HG03432 (cell line): ENCODE measurements around the gene SH3PXD2A.

Source experiments
- ATAC-seq: cut with Tn5 transposase; IDR thresholded peaks from one replicate; pipeline ENCODE4 v1.9.1; 2021; ENCODE audit warnings: mild to moderate bottlenecking, moderate library complexity; ENCODE audit not compliant: unreplicated experiment

The SH3PXD2A gene

DNA sequence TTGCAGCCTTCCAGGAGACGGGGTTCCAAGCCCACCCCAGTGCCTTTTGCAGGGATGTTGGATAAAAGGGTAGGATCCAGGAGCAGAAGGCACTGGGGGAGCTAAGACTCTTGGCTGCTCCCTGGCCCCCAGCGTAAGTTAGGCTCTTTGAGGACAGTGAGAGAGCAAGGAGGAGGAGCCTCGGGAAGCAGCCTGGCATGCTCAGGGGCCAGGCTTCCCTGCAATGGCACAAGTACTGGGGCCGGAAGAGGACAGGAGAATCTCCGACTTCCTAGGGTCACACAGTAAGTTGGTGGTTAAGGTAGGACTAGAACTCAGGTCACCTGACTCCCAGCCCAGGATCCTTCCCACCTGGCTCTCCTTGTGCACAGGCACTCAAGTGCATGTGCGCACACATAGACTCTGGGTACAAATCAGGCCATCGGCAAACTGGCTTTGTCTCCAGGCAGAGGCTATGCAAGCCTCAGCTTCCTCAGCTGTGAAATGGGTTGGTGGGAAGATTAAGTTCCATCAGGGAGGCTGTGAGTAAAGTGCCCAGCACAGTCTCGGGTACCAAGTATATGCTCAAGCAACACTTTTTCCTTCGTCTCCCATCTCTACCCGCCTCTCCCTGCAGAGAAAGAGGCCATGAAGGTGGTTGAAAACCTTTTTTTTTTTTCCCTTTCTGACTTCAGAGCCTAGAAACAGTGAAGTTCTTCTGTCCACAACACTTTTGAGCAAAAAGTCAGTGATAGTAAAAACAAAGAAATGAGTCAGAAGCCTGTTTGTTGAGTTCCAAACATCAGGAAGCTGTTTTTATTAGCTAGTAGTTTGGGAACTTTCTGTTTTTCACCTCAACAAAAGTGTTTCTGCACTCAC, 282.8 kb downstream of the SH3PXD2A start:
- ATAC-seq, result no peak

GRCh38 chr10:103571656-103571975, 283.8 kb downstream of the SH3PXD2A start:
- ATAC-seq, result no peak

DNA sequence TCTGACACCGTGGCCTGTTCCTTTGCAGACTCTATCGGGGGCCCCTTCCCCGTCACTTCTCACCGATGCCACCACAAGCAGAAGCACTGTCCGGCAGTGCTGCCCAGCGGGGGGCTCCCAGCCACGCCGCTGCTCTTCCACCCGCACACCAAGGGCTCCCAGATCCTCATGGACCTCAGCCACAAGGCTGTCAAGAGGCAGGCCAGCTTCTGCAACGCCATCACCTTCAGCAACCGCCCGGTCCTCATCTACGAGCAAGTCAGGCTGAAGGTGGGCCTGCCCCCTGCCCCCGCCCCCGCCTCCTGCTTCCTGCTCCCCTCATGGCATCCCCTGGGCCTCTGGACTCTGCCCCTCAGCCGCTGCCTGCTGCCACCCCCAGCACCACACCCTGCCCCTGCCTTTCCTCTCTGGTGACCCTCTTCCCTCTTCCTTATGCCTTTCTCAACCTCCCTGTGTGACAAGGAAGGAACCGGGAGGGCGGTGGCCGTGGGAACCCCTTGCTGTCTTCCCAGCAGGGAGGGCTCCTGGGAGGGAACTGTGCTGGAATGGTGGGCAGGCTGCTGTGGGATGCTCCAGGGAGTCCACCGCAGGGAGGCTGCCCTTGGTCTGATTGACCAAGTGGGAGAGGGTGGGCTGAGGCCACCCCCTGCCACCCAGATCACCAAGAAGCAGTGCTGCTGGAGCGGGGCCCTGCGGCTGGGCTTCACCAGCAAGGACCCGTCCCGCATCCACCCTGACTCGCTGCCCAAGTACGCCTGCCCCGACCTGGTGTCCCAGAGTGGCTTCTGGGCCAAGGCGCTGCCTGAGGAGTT, 284.3 kb downstream of the SH3PXD2A start:
- ATAC-seq, result no peak

GRCh38 chr10:103569896-103570295, 285.5 kb downstream of the SH3PXD2A start:
- ATAC-seq, result no peak

DNA sequence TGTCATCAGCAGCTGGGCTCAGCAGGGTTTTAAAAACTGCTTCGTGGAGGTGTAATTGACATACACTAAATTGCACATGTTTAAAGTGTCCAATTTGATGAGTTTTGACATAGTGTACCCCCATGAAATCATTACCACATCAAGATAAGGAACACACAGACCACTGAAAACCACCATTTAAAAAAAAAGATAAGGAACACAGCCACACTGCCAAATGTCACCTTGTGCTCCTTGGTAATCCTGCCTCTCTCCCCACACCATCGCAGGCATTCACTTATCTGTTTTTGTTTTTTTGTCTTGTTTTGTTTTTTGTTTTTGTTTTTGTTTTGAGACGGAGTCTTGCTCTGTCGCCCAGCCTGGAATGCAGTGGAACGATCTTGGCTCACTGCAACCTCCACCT, 286.9 kb downstream of the SH3PXD2A start:
- no peak for ATAC-seq

- no peak for ATAC-seq
Observed at GRCh38 chr10:103566536-103566935, 288.8 kb downstream of the SH3PXD2A start.

- no peak for ATAC-seq
Observed at GRCh38 chr10:103564776-103565520, 290.4 kb downstream of the SH3PXD2A start.

GRCh38 chr10:103564116-103564501, 291.3 kb downstream of the SH3PXD2A start:
- ATAC-seq, result no peak

DNA sequence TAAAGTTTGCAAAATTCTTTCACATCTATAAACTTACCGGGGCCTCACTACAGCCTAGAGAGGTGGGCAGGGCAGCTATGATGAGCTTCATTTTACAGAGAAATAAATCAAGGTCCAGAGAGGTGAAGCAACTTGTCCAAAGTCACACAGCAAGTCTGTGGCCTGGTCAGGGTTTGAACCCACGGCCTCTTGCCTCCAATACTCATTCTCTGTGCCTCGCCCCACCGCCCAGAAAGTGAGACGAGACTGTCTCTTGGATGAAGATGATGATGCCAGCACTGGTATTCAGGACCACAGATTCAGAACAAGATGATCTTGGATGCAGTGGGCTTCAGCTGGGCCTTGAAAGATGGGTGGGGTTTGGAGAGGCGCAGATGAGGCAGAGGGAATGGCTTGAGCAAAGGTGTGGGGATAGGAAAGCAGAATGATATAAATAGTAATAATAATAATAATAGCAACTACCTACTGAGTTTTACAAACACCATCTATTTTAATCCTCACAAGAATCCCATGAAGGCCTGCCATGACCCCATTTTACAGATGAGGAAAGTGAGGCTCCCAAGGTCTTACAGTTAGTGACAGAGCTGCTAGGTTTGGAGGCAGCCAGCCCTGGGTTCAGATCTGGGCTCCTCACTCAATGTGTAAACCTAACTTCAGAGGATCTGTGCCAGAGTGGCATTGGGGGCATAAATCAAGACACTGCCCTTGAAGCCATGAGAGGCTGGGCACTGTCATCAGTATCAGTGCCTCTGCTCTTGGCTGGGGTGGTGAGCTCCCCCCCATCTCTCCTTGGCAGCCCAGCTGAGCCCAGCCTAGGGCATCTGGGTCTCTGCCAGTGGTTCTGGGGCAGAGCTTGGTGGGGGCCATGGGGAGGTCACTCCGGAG, 291.9 kb downstream of the SH3PXD2A start:
- ATAC-seq, result no peak

DNA sequence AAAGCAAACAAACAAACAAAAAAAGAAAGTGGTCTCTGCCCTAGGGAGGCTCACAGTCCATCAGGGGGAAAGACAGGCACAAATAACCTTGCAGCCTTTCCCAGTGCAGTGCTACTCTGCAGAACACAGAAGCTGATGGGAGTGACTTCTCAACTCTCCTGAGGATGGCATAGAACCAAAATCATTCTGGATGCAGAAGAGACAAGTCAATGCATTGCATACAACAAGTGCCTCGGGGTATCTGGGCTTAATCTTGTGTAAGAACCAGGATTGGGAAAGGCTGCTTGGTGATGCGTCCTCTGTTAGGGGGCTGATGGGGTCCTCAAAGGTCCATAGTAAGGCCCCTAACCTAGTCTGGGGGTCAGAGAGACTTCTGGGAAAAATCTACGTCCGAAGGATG, 293.0 kb downstream of the SH3PXD2A start:
- no peak for ATAC-seq

DNA sequence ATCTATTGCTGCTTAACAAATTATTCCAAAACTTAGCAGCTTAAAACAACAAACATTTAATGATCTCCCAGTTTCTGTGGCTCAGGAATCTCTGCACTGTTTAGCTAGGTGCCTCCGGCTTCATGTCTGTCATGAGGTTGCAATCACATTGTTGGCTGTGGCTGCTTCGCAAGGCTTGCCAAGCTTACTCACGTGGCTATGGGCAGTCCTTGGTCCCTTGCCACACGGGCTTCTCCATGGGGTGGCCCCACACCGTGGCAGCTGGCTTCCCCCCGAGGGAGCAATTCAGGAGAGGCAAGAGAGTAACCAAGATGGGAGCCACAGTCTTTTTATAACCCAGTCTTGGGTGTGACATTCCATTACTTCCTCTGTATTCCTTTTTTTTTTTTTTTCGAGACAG, 294.5 kb downstream of the SH3PXD2A start:
- ATAC-seq, result no peak

- ATAC-seq, result no peak
Observed at GRCh38 chr10:103559776-103560175, 295.6 kb downstream of the SH3PXD2A start.

DNA sequence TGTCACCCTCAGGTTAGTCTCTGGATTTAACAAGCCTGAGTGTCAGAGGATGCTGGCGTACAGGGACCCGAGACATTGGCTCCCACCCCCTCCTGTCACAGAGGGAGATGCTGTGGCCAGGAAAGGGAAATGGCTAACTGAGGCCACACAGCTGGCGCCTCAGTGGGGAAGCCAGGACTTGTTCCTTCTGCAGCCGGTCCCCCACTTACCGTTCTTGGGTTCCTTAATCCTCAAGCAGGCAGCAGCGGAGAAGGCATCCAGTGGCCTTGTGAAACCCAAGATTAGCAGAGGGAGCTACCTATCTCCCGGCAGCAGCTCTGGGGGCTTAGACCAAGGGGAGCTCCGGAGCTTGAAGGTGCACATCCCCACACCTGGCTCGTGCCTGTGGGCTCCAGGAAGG, 296.5 kb downstream of the SH3PXD2A start:
- ATAC-seq, result no peak

- no peak for ATAC-seq
Observed at GRCh38 chr10:103557455-103557854, 297.9 kb downstream of the SH3PXD2A start.

- ATAC-seq, result no peak
Observed at GRCh38 chr10:103556383-103557007, 298.9 kb downstream of the SH3PXD2A start.

- ATAC-seq, result no peak
Observed at GRCh38 chr10:103555712-103556111, 299.7 kb downstream of the SH3PXD2A start.

- no peak for ATAC-seq
Observed at GRCh38 chr10:103555325-103555649, 300.1 kb downstream of the SH3PXD2A start.

DNA sequence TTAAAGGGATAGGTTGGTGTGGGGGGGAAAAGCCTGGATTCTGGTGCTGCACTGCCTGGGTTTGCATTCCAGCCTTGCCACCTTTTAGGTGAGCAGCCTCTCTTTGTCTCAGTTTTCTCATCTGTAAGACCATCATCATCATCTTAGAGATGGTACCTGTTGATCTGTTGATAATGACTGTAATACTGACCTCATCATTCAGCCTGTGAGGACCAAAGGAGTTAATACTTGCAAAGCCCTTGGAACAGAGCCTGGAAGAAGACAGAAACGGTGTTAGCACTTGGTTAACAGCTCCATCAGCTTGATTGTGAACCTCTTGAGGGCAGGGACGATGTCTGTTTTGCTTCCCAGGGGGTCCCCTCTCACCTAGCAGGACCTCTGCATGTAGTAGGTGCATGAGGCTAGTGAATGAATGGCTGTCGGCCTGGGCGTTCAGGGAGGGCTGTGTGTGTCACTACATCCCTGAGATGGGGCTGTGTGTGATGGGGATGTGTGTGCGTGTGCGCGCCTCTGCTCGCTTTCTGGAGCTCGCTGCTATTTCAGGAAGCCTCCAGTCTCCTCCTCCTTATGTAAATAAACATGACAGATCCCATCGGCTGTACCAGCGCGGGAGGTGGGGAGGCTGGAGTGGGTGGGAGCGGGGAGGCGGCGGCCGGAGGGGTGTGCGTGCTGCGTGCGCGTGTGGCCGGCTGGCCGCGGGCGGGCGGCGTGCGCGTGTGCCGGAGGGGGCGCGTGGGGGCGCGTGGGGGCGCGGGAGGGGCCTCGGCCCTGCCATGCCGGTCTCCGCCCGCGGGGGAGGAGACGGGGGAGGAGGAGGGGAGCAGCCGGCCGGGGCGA, 300.7 kb downstream of the SH3PXD2A start:
- ATAC-seq, result no peak

- no peak for ATAC-seq
Observed at GRCh38 chr10:103553743-103554487, 301.5 kb downstream of the SH3PXD2A start.
